ENCODE measurements around the gene CCT8. TPM values are rescaled to one million over a fixed set of nuclear protein-coding genes. Genes with fewer than 3 reads are reported as not detected.

The CCT8 gene, protein sequence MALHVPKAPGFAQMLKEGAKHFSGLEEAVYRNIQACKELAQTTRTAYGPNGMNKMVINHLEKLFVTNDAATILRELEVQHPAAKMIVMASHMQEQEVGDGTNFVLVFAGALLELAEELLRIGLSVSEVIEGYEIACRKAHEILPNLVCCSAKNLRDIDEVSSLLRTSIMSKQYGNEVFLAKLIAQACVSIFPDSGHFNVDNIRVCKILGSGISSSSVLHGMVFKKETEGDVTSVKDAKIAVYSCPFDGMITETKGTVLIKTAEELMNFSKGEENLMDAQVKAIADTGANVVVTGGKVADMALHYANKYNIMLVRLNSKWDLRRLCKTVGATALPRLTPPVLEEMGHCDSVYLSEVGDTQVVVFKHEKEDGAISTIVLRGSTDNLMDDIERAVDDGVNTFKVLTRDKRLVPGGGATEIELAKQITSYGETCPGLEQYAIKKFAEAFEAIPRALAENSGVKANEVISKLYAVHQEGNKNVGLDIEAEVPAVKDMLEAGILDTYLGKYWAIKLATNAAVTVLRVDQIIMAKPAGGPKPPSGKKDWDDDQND
- total RNA-seq: 100 to 1,000 TPM in 2 of 4 donors, 10 to 100 TPM in 2; 91.8 to 119 (median 99.1) TPM

DNA sequence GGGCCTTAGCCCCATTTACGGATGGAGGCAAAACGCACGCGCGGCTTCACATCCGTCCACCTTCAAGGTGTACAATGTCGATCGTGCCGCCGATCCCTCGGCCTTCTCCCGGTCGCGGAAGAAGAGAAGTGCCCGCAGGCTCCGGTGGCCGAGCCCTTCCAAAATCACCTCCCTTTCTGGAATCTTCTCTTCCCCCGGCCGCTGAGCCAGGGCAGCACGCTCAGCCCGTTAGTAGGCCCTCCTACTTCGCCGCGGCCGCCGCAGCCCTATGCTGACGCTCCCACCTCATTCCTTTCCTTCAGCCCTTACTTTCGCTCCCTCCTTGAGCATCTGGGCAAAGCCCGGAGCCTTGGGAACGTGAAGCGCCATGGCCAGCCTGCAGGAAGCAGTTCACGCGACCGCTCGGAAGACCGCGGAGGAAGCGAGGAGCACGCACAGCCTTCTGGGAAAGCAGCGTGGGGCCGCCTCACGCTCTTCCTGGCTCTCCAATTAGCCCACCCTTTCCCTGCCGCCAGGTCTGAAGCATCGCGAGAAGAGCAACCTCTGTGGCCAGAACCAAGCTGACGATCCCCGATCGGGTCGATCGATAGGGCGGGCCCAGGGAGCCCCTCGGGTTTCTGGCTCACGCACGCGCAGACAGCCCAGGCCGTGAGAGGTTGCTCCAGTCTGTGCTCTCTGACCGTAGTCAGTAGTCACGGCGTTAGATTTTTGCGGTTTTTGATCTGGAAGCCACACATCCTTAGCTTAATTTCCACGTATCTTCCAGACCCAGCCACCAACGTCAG lies at the start of gene CCT8:
TSS of gene CCT8 (minus strand) at position 427 of the 785 bp plus-strand sequence. CDS start at position 369, 58 bp downstream.
- Histone ChIP-seq H3K27ac (peak within 1 kb of the TSS; percentile 94 to 99 (median 98)), H3K9me3 (no peaks in the 10 kb centered on the region), H3K4me3 (peak within 1 kb of the TSS; percentile 89 to 100 (median 100)), H3K36me3 (peaks cover 0 to 18% of the 10 kb centered on the region in 2 donors), H3K27me3 (no peaks in the 10 kb centered on the region), H3K4me1 (peaks cover 27 to 29% of the 10 kb centered on the region in 2 donors)
- in situ Hi-C loops (cut with MboI; ENCODE audit: low sequenced_read_pairs in 4 of 4) (no loop called here), intact Hi-C loops (cut with DNase I; ENCODE audit: low total_unique reads) (loop anchor here (1.0 to 5.0 kb wide), 4 partner anchors 49 to 224 kb away; partner anchors contain the start of genes BACH1, LTN1 and USP16)
- TF ChIP-seq POLR2A (IDR thresholded peaks at IDR 0.05): peak; percentile 71 to 83
- TF ChIP-seq, protein P1, sequence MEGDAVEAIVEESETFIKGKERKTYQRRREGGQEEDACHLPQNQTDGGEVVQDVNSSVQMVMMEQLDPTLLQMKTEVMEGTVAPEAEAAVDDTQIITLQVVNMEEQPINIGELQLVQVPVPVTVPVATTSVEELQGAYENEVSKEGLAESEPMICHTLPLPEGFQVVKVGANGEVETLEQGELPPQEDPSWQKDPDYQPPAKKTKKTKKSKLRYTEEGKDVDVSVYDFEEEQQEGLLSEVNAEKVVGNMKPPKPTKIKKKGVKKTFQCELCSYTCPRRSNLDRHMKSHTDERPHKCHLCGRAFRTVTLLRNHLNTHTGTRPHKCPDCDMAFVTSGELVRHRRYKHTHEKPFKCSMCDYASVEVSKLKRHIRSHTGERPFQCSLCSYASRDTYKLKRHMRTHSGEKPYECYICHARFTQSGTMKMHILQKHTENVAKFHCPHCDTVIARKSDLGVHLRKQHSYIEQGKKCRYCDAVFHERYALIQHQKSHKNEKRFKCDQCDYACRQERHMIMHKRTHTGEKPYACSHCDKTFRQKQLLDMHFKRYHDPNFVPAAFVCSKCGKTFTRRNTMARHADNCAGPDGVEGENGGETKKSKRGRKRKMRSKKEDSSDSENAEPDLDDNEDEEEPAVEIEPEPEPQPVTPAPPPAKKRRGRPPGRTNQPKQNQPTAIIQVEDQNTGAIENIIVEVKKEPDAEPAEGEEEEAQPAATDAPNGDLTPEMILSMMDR (IDR thresholded peaks at IDR 0.05 in 4 of 5, conservative IDR thresholded peaks at IDR 0.05 in 1 of 5): peak in 1 of 5 experiments; percentile 15
- peak; percentile 97 for ATAC-seq
- DNase-seq: peak; percentile 99

DNA sequence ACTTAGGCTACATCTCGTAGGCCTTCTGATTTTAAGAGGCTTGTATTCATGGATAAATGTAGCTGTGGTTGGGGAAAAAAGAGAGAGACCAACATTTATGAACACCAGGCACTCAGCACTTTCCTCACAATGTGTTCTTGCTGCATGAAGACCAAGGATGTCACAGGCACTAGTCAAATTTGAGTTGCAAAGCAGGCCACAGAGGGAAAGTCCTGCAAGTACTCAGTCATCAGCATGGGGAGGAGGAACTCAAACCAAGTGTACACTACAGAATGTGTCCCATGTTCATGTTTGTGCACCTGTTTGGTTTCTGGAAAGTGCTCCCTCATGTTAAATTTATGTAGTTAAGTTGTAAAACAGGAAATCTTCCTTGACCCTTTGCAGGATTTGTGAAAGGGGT lies 48.3 kb upstream of the CCT8 start:
- Histone ChIP-seq H3K9me3 (no peaks in the 10 kb centered on the region), H3K27me3 (no peaks in the 10 kb centered on the region), H3K4me3 (no peak overlapping the region), H3K36me3 (no peaks in the 10 kb centered on the region), H3K27ac (no peak overlapping the region), H3K4me1 (peaks cover 4 to 5% of the 10 kb centered on the region in 2 donors)
- ATAC-seq (no peak), DNase-seq (no peak)
- in situ Hi-C loops (cut with MboI; ENCODE audit: low sequenced_read_pairs in 4 of 4) (no loop called here), intact Hi-C loops (cut with DNase I; ENCODE audit: low total_unique reads) (no loop called here)
- TF ChIP-seq, protein P1 (IDR thresholded peaks at IDR 0.05 in 4 of 5, conservative IDR thresholded peaks at IDR 0.05 in 1 of 5): no peak
- TF ChIP-seq POLR2A (IDR thresholded peaks at IDR 0.05): no peak

DNA sequence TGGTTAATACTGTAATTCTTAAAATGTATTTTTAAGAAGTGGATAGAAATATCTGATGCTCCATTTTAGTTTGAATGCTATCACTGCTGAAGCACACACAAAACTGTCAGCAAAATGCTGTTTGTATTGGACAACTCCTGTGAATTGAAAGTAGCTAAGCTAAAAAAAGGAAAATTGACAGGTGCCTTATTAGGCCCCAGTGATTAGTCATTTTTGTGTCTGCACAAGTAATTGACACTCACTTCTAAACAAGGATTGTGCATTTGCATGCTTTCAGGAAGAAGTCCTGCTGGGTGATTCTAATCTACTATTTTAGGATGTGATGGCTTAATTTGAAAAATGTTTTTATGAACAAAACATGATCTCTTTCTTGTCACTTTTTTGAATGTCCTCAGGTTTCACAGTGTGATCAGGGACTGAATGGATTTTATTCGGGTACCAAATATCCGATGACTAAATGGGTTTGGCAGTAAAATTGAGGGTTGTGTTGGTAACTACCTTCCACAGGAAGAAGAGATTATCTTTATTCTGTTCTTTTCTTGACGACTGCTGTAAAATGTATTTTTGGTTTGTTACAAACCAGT lies 44.0 kb upstream of the CCT8 start:
- H3K9me3 ChIP-seq: no peaks in the 10 kb centered on the region
- no peaks in the 10 kb centered on the region for H3K36me3 ChIP-seq
- H3K4me3 ChIP-seq: no peak overlapping the region
- peaks cover 4 to 7% of the 10 kb centered on the region in 2 donors for H3K4me1 ChIP-seq
- intact Hi-C loops (cut with DNase I; ENCODE audit: low total_unique reads) (no loop called here), in situ Hi-C loops (cut with MboI; ENCODE audit: low sequenced_read_pairs in 4 of 4) (no loop called here)
- no peak overlapping the region for H3K27ac ChIP-seq
- TF ChIP-seq, protein P1 (IDR thresholded peaks at IDR 0.05 in 4 of 5, conservative IDR thresholded peaks at IDR 0.05 in 1 of 5): no peak
- no peak for TF ChIP-seq POLR2A (IDR thresholded peaks at IDR 0.05)
- ATAC-seq (no peak), DNase-seq (no peak)
- no peaks in the 10 kb centered on the region for H3K27me3 ChIP-seq

DNA sequence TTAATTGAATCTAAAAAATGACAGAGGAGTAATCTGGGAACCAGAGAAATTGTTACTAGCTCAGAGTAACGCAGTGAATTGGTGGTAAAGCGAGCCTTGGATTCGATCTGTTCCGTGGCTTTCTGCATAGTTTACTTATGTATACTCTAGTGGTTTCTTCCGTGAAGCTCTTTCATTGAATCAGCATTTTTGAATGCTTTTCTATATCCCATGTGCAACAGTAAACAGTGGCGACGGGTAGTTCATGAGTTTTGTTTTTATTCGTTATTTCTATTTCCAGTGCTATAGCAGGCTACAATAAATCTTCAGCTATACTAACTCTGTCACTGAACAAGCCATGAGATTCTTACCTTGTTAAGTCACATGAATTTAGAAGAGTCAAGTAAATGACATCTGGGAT lies 42.5 kb upstream of the CCT8 start:
- TF ChIP-seq, protein P1 (IDR thresholded peaks at IDR 0.05 in 4 of 5, conservative IDR thresholded peaks at IDR 0.05 in 1 of 5): no peak
- no peak for TF ChIP-seq POLR2A (IDR thresholded peaks at IDR 0.05)
- in situ Hi-C loops (cut with MboI; ENCODE audit: low sequenced_read_pairs in 4 of 4): no loop called here
- Histone ChIP-seq H3K9me3 (no peaks in the 10 kb centered on the region), H3K4me1 (peaks cover 4 to 7% of the 10 kb centered on the region in 2 donors), H3K27ac (no peak overlapping the region), H3K4me3 (no peak overlapping the region), H3K36me3 (no peaks in the 10 kb centered on the region), H3K27me3 (no peaks in the 10 kb centered on the region)
- no peak for ATAC-seq
- intact Hi-C loops (cut with DNase I; ENCODE audit: low total_unique reads): no loop called here
- DNase-seq: no peak

Measured in gastrocnemius medialis (tissue), 4 donors.